PC-9 (cell line): ENCODE results near the gene ELAVL1. TPM values are rescaled to one million over a fixed set of nuclear protein-coding genes. Genes with fewer than 3 reads are reported as not detected.

Experiments
- BruUV-seq: library from RNA; stranded (reverse); fragments of 400-500 nt; replicated peaks from 2 replicates; lab custom pipeline; 2021; lab: Mats Ljungman, UMichigan
- CTCF ChIA-PET: fragments of 300-600 bp; sonication (Branson Sonifier 250); formaldehyde crosslinking; loops from one replicate; lab custom pipeline; 2022; ENCODE audit warnings: antibody characterized with exemption; lab: Charles Lee
- POLR2A ChIA-PET: fragments of 300-600 bp; sonication (Branson Sonifier 250); formaldehyde crosslinking; loops from one replicate; lab custom pipeline; 2022; ENCODE audit warnings: antibody characterized with exemption; ENCODE audit not compliant: unreplicated experiment; lab: Charles Lee
- DNase-seq, 2 experiments: peaks; one replicate each; pipeline versions ENCODE4 v3.0.0 to v3.0.0-alpha.2; 2015 to 2022; ENCODE audit warnings: mixed read lengths in 1 of 2
- H2AFZ ChIP-seq: fragments of 200-600 bp; sonication (generic); 2 replicates; pipeline ENCODE4 v1.8.1; 2017; ENCODE audit warnings: antibody characterized with exemption
- H3F3A ChIP-seq: fragments of 200-600 bp; sonication (generic); 2 replicates; pipeline ENCODE4 v1.8.1; 2017; ENCODE audit warnings: antibody characterized with exemption, mild to moderate bottlenecking, low read depth; ENCODE audit not compliant: insufficient read depth
- H3K27ac ChIP-seq: fragments of 200-600 bp; sonication (generic); 2 replicates; pipeline ENCODE4 v1.6.1; 2016; ENCODE audit warnings: mixed run types
- H3K27me3 ChIP-seq: fragments of 200-600 bp; sonication (generic); 2 replicates; pipeline ENCODE4 v1.6.1; 2016; ENCODE audit warnings: low read depth, mixed run types; ENCODE audit not compliant: insufficient read depth
- H3K36me3 ChIP-seq: fragments of 200-600 bp; sonication (generic); 2 replicates; pipeline ENCODE4 v1.6.1; 2016; ENCODE audit warnings: low read depth, mixed run types
- H3K4me1 ChIP-seq: fragments of 200-600 bp; sonication (generic); replicated peaks from 2 replicates; pipeline ENCODE4 v1.6.1; 2016; ENCODE audit warnings: mixed run types; ENCODE audit not compliant: insufficient read depth
- H3K4me2 ChIP-seq: fragments of 200-600 bp; sonication (generic); 2 replicates; pipeline ENCODE4 v1.6.1; 2017; ENCODE audit warnings: mixed run types
- H3K4me3 ChIP-seq: fragments of 200-600 bp; sonication (generic); 2 replicates; pipeline ENCODE4 v1.6.1; 2016; ENCODE audit warnings: mixed run types
- H3K79me2 ChIP-seq: fragments of 200-600 bp; sonication (generic); 2 replicates; pipeline ENCODE4 v1.6.1; 2017; ENCODE audit warnings: low read depth, mixed run types
- H3K9me2 ChIP-seq: fragments of 200-600 bp; sonication (generic); 2 replicates; pipeline ENCODE4 v1.8.1; 2017; ENCODE audit warnings: mild to moderate bottlenecking; ENCODE audit not compliant: insufficient read depth
- H3K9me3 ChIP-seq: fragments of 200-600 bp; sonication (generic); 2 replicates; pipeline ENCODE4 v1.8.1; 2016; ENCODE audit warnings: low read depth; ENCODE audit not compliant: insufficient read depth
- H4K20me1 ChIP-seq: fragments of 200-600 bp; sonication (generic); 2 replicates; pipeline ENCODE4 v1.8.1; 2017; ENCODE audit not compliant: insufficient read depth
- CTCF ChIP-seq: fragments of 200-600 bp; sonication (generic); conservative IDR thresholded peaks from 2 replicates; pipeline ENCODE4 v1.6.1; 2017; ENCODE audit warnings: mixed run types, antibody characterized with exemption, mild to moderate bottlenecking, moderate library complexity
- EZH2 ChIP-seq: fragments of 200-600 bp; sonication (generic); IDR thresholded peaks from 2 replicates; pipeline ENCODE4 v1.8.0; 2017; ENCODE audit warnings: antibody characterized with exemption, low read depth
- intact Hi-C: fragments of 100-400 bp; cut with micrococcal nuclease; formaldehyde crosslinking; loops from one replicate; pipeline ENCODE4 v1.10.0; 2022; ENCODE audit not compliant: unreplicated experiment
- total RNA-seq: library from RNA; stranded (reverse); gene quantifications from 2 replicates; pipeline ENCODE4 v1.2.3, GENCODE V29; 2021

ELAVL1 gene
- total RNA-seq, 1 experiment from 2014 or later: 108 TPM

GRCh38 chr19:7926021-7926726 lies 79.3 kb downstream of the ELAVL1 start, which contains the start of gene CTXN1:
Gene CTXN1 (minus strand): TSS chr19:7926135. CDS start chr19:7925538, 597 bp downstream.
- H4K20me1 ChIP-seq: peaks cover 8% of the 10 kb centered on the region; the same call in 1 of the 2 replicates
- H3K9me3 ChIP-seq: no peaks in the 10 kb centered on the region
- no peaks in the 10 kb centered on the region for H3K9me2 ChIP-seq
- ChIA-PET POLR2A (no interaction called here), CTCF (interaction anchor here (0.6 kb wide), 1 partner anchor 178 kb away, joined by 4 read pairs; no protein-coding TSS in a partner anchor)
- peak within 1 kb of the TSS; percentile 78; the same call in 1 of the 2 replicates for H2AFZ ChIP-seq
- intact Hi-C loops: loop anchor here (5.0 to 10.0 kb wide), 2 partner anchors 251 to 326 kb away; partner anchors contain the start of gene MCEMP1
- peak within 1 kb of the TSS; percentile 82 for H3K4me2 ChIP-seq
- peak in 1 of 2 experiments; percentile 84 for DNase-seq
- peak within 1 kb of the TSS; percentile 67 for H3K4me3 ChIP-seq
- H3K27ac ChIP-seq: no peak within 1 kb of the TSS
- no peaks in the 10 kb centered on the region for H3K36me3 ChIP-seq
- TF ChIP-seq CTCF (no peak), EZH2 (no peak)
- peaks cover 58% of the 10 kb centered on the region for H3F3A ChIP-seq
- H3K4me1 ChIP-seq: peaks cover 34% of the 10 kb centered on the region
- BruUV-seq: no TSS peak
- H3K27me3 ChIP-seq: no peaks in the 10 kb centered on the region
- H3K79me2 ChIP-seq: 0 out of 2 replicates have a peak, but pooled peaks cover 5% of the 10 kb centered on the region

- H3K27ac ChIP-seq: no peak overlapping the region
- H3K79me2 ChIP-seq: 0 out of 2 replicates have a peak, but pooled peaks cover 5% of the 10 kb centered on the region
- no peaks in the 10 kb centered on the region for H3K36me3 ChIP-seq
- DNase-seq: peak; percentile 61 to 71
- peak overlapping the region; percentile 76 for H3K4me2 ChIP-seq
- TF ChIP-seq CTCF (peak; percentile 87), EZH2 (no peak)
- ChIA-PET POLR2A (no interaction called here), CTCF (no interaction called here)
- peaks cover 35% of the 10 kb centered on the region for H3K4me1 ChIP-seq
- peaks cover 8% of the 10 kb centered on the region; the same call in 1 of the 2 replicates for H4K20me1 ChIP-seq
- BruUV-seq: no TSS peak
- peak overlapping the region; percentile 78; the same call in 1 of the 2 replicates for H2AFZ ChIP-seq
- H3K4me3 ChIP-seq: peak overlapping the region; percentile 67
- intact Hi-C loops: loop anchor here (5.0 to 10.0 kb wide), 2 partner anchors 251 to 327 kb away; partner anchors contain the start of gene MCEMP1
- H3F3A ChIP-seq: peaks cover 55% of the 10 kb centered on the region
- H3K9me2 ChIP-seq: no peaks in the 10 kb centered on the region
- no peaks in the 10 kb centered on the region for H3K27me3 ChIP-seq
- H3K9me3 ChIP-seq: no peaks in the 10 kb centered on the region
Measured at GRCh38 chr19:7925171-7925851, 80.1 kb downstream of the ELAVL1 start.

GRCh38 chr19:7924651-7925170 lies 80.7 kb downstream of the ELAVL1 start:
- no peaks in the 10 kb centered on the region for H3K9me3 ChIP-seq
- POLR2A ChIA-PET: no interaction called here
- TF ChIP-seq EZH2 (no peak), CTCF (no peak)
- H3K27ac ChIP-seq: no peak overlapping the region
- H4K20me1 ChIP-seq: peaks cover 8% of the 10 kb centered on the region; the same call in 1 of the 2 replicates
- no peaks in the 10 kb centered on the region for H3K9me2 ChIP-seq
- no peaks in the 10 kb centered on the region for H3K36me3 ChIP-seq
- H3K79me2 ChIP-seq: 0 out of 2 replicates have a peak, but pooled peaks cover 5% of the 10 kb centered on the region
- peaks cover 31% of the 10 kb centered on the region for H3K4me1 ChIP-seq
- no peak for DNase-seq
- H3K4me3 ChIP-seq: peak overlapping the region; percentile 67; the same call in 1 of the 2 replicates
- no peak overlapping the region for H2AFZ ChIP-seq
- H3K4me2 ChIP-seq: peak overlapping the region; percentile 76
- no TSS peak for BruUV-seq
- CTCF ChIA-PET: interaction anchor here (0.7 kb wide), 2 partner anchors 70 to 912 kb away, joined by 5 to 7 read pairs; no protein-coding TSS in a partner anchor
- no peaks in the 10 kb centered on the region for H3K27me3 ChIP-seq
- H3F3A ChIP-seq: peaks cover 51% of the 10 kb centered on the region
- intact Hi-C loops: loop anchor here (5.0 to 10.0 kb wide), 2 partner anchors 250 to 328 kb away; partner anchors contain the start of gene MCEMP1
